Hematopoietic multipotent progenitor cell treated with erythropoietin and hydrocortisone succinate and interleukin-3 and kit ligand, for 17 days (in vitro differentiated cells): ENCODE data around the gene ATIC.

Source experiments
- DNase-seq: peaks from one replicate; pipeline ENCODE4 v3.0.0-alpha.2; 2015; ENCODE audit warnings: low spot score

Gene ATIC

DNA sequence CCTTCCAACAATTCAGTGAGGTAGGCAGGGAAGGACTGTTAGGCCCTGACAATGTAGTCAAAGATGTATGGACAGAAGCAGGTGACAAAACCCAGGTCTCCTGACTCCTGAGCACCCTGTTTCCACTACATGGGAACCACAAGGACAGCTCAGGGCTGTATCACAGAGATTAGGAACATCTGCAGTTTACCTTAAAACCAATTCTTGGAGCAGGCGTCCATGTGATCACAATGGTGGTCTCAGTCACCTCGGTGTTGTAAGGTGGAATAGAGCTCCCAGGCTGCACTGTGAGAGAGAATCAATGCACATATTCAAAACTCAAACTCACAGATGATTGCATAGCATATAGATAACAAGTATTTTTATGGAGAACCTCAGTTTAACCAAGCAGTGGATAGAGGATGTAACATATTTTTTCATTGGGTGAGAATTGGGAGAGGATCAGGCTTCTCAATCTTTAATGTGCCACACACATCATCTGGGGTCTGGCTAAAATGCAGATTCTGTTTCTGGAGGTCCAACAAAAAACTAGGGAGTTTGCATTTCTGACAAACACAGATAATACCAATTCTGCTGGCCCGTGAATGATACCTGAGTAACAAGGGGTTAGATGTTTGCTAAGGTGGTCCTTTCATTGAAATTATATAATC, 87.3 kb downstream of the ATIC start:
- no peak for DNase-seq
